ENCODE measurements around the gene RFX7.

DNA sequence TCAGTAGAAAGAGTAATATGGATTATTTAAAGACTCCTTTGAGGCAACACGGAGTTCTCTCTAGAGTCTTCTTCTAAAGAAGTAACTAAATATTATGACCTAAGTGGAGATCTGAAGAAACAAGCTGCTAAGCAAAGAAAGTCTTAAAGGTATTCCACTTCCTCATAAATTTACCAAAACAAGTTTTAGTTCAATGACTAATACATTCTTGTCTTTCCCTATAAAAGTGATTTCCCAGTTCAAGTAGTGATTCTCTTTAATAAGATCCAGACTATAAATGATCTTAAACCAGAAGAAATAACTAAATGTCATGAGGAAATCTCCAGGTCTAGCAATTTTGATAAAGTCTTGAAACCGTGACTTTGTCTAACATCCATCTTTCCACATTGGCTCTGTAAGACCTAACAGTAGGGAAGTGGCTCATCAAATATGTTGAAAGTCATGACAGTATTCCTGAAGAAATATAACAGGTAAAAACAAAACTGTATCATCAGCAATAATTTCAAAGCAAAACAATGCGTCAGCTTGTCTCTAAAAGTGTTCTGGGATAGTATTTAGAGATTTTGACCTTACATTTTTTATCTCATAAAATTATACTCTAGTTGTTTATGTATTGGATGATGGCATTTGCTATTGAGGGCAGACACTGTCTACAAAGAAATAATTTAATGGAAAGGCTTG is 198.5 kb downstream of the RFX7 start:
- no peak for TF ChIP-seq POLR2A (IDR thresholded peaks at IDR 0.05; ENCODE audit: low read depth, low read length)
- TF ChIP-seq TAF1 (IDR thresholded peaks at IDR 0.05; ENCODE audit: low read depth, low read length), result no peak
- no peak for TF ChIP-seq SPI1 (IDR thresholded peaks at IDR 0.05; ENCODE audit: low read depth, low read length)
- no peak for TF ChIP-seq POLR2AphosphoS5 (IDR thresholded peaks at IDR 0.05; ENCODE audit: low read depth, low read length)
- no peak for TF ChIP-seq PAX5 (IDR thresholded peaks at IDR 0.05; ENCODE audit: insufficient read depth, low read length, severe bottlenecking)
